ENCODE results near the gene ADGRL3.

Gene ADGRL3

DNA sequence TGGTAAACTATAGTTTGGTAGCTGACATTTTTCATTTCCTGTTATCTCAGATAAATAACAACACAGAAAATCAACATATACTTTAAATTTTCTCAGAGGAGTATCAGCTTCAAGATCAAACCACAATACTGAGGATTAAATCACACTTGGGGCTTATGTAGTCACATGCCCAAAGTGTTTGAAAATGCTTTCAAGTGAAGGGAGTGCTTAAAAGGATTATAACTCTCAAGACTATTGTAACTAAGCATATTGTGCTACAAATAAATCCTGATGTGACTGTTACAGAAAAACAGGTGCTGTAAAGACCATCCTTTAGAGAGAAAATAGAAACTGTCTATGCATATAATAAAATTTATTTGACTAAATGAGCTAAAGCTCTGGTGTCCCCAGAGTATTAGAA, 887.6 kb downstream of the ADGRL3 start:
- no peak for DNase-seq (ENCODE audit: extremely low spot score)
- POLR2A ChIA-PET = no interaction called here
- TF ChIP-seq, protein P1, sequence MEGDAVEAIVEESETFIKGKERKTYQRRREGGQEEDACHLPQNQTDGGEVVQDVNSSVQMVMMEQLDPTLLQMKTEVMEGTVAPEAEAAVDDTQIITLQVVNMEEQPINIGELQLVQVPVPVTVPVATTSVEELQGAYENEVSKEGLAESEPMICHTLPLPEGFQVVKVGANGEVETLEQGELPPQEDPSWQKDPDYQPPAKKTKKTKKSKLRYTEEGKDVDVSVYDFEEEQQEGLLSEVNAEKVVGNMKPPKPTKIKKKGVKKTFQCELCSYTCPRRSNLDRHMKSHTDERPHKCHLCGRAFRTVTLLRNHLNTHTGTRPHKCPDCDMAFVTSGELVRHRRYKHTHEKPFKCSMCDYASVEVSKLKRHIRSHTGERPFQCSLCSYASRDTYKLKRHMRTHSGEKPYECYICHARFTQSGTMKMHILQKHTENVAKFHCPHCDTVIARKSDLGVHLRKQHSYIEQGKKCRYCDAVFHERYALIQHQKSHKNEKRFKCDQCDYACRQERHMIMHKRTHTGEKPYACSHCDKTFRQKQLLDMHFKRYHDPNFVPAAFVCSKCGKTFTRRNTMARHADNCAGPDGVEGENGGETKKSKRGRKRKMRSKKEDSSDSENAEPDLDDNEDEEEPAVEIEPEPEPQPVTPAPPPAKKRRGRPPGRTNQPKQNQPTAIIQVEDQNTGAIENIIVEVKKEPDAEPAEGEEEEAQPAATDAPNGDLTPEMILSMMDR (IDR thresholded peaks at IDR 0.05; ENCODE audit: control extremely low read depth, extremely low read depth, low read depth, missing control alignments) = no peak
- CTCF ChIA-PET = no interaction called here

DNA sequence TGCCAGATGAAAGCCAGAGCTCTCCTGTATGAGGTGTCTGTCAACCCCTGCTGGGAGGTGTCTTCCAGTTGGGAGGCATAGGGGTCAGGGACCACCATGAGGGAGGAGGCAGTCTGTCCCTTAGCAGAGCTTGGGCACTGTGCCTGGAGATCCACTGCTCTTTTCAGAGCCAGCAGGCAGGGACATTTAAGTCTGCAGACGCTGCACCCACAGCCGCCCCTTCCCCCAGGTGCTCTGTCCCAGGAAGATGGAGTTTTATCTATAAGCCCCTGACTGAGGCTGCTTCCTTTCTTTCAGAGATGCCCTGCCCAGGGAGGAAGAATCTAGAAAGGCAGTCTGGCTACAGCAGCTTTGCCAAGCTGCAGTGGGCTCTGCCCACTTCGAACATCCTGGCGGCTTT, 893.6 kb downstream of the ADGRL3 start:
- ChIA-PET POLR2A (no interaction called here), CTCF (no interaction called here)
- TF ChIP-seq, protein P1 (IDR thresholded peaks at IDR 0.05; ENCODE audit: control extremely low read depth, extremely low read depth, low read depth, missing control alignments) = no peak
- DNase-seq (ENCODE audit: extremely low spot score) = no peak

DNA sequence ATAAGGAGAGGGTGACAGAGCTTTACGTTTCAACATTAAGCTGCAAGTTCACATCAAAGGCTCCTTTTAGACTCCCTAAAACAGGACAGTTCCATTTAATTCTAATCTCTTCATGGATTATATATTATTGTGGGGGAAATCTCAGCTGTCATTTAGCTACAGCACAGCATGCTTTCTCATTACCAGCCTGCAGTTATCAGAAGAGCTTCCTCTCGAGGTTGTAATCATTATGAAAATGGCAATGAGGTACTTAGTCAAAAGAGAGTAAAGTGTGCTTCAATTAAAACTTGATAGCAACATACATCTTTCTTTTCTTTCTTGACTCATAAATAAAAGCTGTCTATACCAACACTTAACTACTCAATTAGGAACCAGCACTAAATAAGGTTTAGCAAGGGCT, 896.8 kb downstream of the ADGRL3 start:
- DNase-seq (ENCODE audit: extremely low spot score) = no peak
- ChIA-PET CTCF (no interaction called here), POLR2A (no interaction called here)
- TF ChIP-seq, protein P1 (IDR thresholded peaks at IDR 0.05; ENCODE audit: control extremely low read depth, extremely low read depth, low read depth, missing control alignments) = no peak

- CTCF ChIA-PET = no interaction called here
- TF ChIP-seq, protein P1 (IDR thresholded peaks at IDR 0.05; ENCODE audit: control extremely low read depth, extremely low read depth, low read depth, missing control alignments) = no peak
- no peak for DNase-seq (ENCODE audit: extremely low spot score)
- POLR2A ChIA-PET = no interaction called here
These were observed 915.1 kb downstream of the ADGRL3 start for GRCh38 chr4:62115216-62115615.

GRCh38 chr4:62117886-62118285, 917.8 kb downstream of the ADGRL3 start:
- POLR2A ChIA-PET = no interaction called here
- DNase-seq (ENCODE audit: extremely low spot score) = no peak
- TF ChIP-seq, protein P1 (IDR thresholded peaks at IDR 0.05; ENCODE audit: control extremely low read depth, extremely low read depth, low read depth, missing control alignments) = no peak
- CTCF ChIA-PET = interaction anchor here (1.2 to 1.3 kb wide), 2 partner anchors 11 to 13 kb away, joined by 3 to 4 read pairs; no protein-coding TSS in a partner anchor

DNA sequence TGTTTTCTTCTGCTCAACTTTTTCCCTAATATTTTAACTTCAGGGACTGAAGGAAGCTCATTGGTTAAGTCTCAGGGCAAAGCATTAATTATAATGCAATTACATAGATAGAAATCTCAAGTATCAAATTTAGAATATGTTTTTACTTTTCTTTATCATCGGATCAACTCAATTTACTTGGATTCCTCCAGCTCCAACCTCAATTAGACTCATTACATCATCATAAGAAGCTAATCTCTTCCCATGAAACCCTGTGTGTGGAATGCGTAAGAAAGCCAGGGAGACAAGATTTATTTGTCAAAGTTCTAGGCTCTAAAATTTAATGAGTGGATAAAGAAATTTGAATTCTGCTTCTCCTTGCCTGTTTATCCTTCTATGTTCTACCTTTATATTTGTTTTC, 918.4 kb downstream of the ADGRL3 start:
- DNase-seq (ENCODE audit: extremely low spot score) = no peak
- POLR2A ChIA-PET = no interaction called here
- CTCF ChIA-PET = interaction anchor here (1.2 to 1.3 kb wide), 2 partner anchors 10 to 12 kb away, joined by 3 to 4 read pairs; no protein-coding TSS in a partner anchor
- TF ChIP-seq, protein P1 (IDR thresholded peaks at IDR 0.05; ENCODE audit: control extremely low read depth, extremely low read depth, low read depth, missing control alignments) = no peak

- POLR2A ChIA-PET = no interaction called here
- TF ChIP-seq, protein P1 (IDR thresholded peaks at IDR 0.05; ENCODE audit: control extremely low read depth, extremely low read depth, low read depth, missing control alignments) = no peak
- CTCF ChIA-PET = interaction anchor here (1.3 kb wide), 1 partner anchor 12 kb away, joined by 3 read pairs; no protein-coding TSS in a partner anchor
- no peak for DNase-seq (ENCODE audit: extremely low spot score)
These were observed 919.1 kb downstream of the ADGRL3 start for GRCh38 chr4:62119195-62119594.

All from GM10248 (cell line).